BE2C (cell line): Measurements from ENCODE around the gene SACS.

ENCODE experiments used
- DNase-seq: peaks from one replicate; pipeline ENCODE4 v3.0.0-alpha.2; 2020
- H3K27me3 ChIP-seq: fragments of 250-450 bp; sonication (Bioruptor Pico); 2 replicates; pipeline ENCODE4 v1.5.1; 2020; ENCODE audit warnings: mild to moderate bottlenecking
- H3K36me3 ChIP-seq: fragments of 250-450 bp; sonication (Bioruptor Pico); 2 replicates; pipeline ENCODE4 v1.5.1; 2020; ENCODE audit warnings: mild to moderate bottlenecking
- H3K4me1 ChIP-seq: fragments of 250-450 bp; sonication (Bioruptor Pico); 2 replicates; pipeline ENCODE4 v1.5.1; 2020
- H3K4me3 ChIP-seq: 2 replicates; pipeline ENCODE4 v1.5.1; 2011; ENCODE audit warnings: low read depth, low read length
- H3K9me3 ChIP-seq: fragments of 250-450 bp; sonication (Bioruptor Pico); 2 replicates; pipeline ENCODE4 v1.5.1; 2020
- TF ChIP-seq, protein P1 (sequence below): IDR thresholded peaks from 2 replicates; pipeline ENCODE4 v1.5.1; 2012; ENCODE audit warnings: mild to moderate bottlenecking, low read depth, low read length

The SACS gene

GRCh38 chr13:23466144-23467002 lies 32.9 kb upstream of the SACS start:
- DNase-seq: peak; percentile 79
- Histone ChIP-seq H3K36me3 (no peaks in the 10 kb centered on the region), H3K27me3 (no peaks in the 10 kb centered on the region), H3K9me3 (no peaks in the 10 kb centered on the region), H3K4me1 (peaks cover 12% of the 10 kb centered on the region), H3K4me3 (peak overlapping the region; percentile 66)
- TF ChIP-seq, protein P1, sequence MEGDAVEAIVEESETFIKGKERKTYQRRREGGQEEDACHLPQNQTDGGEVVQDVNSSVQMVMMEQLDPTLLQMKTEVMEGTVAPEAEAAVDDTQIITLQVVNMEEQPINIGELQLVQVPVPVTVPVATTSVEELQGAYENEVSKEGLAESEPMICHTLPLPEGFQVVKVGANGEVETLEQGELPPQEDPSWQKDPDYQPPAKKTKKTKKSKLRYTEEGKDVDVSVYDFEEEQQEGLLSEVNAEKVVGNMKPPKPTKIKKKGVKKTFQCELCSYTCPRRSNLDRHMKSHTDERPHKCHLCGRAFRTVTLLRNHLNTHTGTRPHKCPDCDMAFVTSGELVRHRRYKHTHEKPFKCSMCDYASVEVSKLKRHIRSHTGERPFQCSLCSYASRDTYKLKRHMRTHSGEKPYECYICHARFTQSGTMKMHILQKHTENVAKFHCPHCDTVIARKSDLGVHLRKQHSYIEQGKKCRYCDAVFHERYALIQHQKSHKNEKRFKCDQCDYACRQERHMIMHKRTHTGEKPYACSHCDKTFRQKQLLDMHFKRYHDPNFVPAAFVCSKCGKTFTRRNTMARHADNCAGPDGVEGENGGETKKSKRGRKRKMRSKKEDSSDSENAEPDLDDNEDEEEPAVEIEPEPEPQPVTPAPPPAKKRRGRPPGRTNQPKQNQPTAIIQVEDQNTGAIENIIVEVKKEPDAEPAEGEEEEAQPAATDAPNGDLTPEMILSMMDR: peak; percentile 71

GRCh38 chr13:23463661-23464060 lies 30.2 kb upstream of the SACS start:
- Histone ChIP-seq H3K4me1 (peaks cover 10% of the 10 kb centered on the region), H3K36me3 (no peaks in the 10 kb centered on the region), H3K9me3 (no peaks in the 10 kb centered on the region), H3K27me3 (no peaks in the 10 kb centered on the region), H3K4me3 (no peak overlapping the region)
- TF ChIP-seq, protein P1: no peak
- no peak for DNase-seq

DNA sequence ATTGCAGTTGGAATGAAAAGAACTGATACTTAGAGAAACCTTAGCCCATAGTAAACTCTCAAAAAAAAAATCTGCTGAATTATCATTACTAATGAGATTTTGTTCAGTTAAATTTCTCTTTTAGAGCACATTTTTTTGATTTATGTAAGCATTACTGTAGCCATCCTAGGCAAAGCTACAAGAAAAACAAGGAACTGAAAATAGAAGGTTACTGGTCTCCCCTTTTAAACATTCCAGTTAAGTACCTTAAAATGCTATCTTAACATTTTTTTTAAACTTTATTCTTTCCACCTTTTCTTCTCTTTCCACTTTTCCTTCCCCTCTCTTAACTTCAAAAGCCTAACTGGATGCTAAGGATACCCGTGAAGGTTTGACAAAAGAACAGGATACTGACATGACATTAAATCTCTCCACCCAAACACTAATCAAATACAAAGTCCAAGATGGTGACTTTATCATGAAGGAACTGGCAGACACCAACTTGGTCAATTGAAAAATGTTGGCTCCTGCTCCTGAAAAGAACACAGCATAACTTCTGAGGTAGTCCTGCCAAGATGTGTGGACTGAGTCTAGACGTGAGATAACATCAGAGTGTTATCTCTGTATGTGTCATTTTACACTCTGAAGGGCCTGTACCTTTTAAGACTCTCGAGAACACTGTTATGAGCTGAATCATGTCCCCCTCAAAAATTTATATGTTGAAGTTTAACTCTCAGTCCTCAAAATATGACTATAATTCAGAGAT lies 29.5 kb upstream of the SACS start:
- TF ChIP-seq, protein P1: no peak
- no peak overlapping the region for H3K4me3 ChIP-seq
- no peaks in the 10 kb centered on the region for H3K27me3 ChIP-seq
- no peaks in the 10 kb centered on the region for H3K9me3 ChIP-seq
- no peak for DNase-seq
- H3K4me1 ChIP-seq: peaks cover 8% of the 10 kb centered on the region
- H3K36me3 ChIP-seq: no peaks in the 10 kb centered on the region

DNA sequence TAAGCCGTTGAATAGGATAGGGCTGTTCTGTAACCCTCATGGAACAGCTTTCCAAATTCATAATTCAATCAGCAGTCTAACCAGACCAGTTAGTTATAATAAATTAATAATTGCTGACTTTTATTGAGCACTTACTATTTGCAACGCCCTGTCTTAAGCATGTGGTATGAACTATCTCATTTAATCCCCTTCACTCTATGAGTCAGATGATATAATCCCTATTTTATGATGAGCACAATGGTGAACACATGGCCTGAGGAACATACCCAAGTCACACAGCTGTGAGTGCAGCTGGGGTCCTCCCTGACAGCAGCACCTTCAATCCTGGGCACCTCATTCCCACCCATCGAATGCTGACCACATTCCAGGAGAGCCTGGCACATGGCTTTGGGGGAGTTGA lies 28.0 kb upstream of the SACS start:
- no peak overlapping the region for H3K4me3 ChIP-seq
- no peaks in the 10 kb centered on the region for H3K27me3 ChIP-seq
- H3K4me1 ChIP-seq: no peaks in the 10 kb centered on the region
- H3K36me3 ChIP-seq: no peaks in the 10 kb centered on the region
- DNase-seq: no peak
- no peaks in the 10 kb centered on the region for H3K9me3 ChIP-seq
- TF ChIP-seq, protein P1: no peak

DNA sequence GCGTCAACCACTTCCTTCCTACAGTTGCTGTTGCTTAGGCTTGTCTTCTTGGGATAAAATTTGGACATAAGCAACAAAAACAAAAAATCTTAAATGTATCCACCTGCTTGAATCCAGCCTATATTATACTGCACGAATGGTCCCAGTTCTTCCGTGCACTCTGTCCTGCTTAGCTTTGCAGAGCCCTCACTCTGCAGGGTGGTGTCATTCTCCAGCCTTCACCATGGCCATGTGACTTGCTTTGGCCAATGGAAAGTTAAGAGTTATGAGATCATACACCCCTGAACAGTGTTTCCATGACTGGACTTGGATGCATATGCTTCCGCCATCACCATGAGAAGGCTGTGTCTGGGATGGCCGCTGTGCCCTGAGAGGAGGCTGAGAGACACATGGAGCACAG lies 27.4 kb upstream of the SACS start:
- Histone ChIP-seq H3K4me3 (no peak overlapping the region), H3K4me1 (no peaks in the 10 kb centered on the region), H3K9me3 (no peaks in the 10 kb centered on the region), H3K27me3 (no peaks in the 10 kb centered on the region), H3K36me3 (no peaks in the 10 kb centered on the region)
- TF ChIP-seq, protein P1: no peak
- no peak for DNase-seq

- Histone ChIP-seq H3K27me3 (no peaks in the 10 kb centered on the region), H3K36me3 (no peaks in the 10 kb centered on the region), H3K4me1 (no peaks in the 10 kb centered on the region), H3K4me3 (no peak overlapping the region), H3K9me3 (no peaks in the 10 kb centered on the region)
- TF ChIP-seq, protein P1: no peak
- DNase-seq: no peak
Measured at GRCh38 chr13:23460309-23460708, 26.8 kb upstream of the SACS start.
